ENCODE data around the gene GLYR1.
"Not testable (repeated sequence)": the region's sequence is repeated elsewhere in the genome, so short reads cannot be mapped to it uniquely, and the experiment has no call there.

The GLYR1 gene

GRCh38 chr16:4785758-4786433 lies 61.2 kb downstream of the GLYR1 start:
- Histone ChIP-seq H3K27ac (no peak overlapping the region), H3K9ac (no peak overlapping the region), H3K4me2 (no peak overlapping the region), H3K9me3 (replicated peaks in 1 of 11) (no peaks in the 10 kb centered on the region), H3K36me3 (no peaks in the 10 kb centered on the region), H4K20me1 (no peaks in the 10 kb centered on the region), H3K27me3 (no peaks in the 10 kb centered on the region), H3K4me3 (no peak overlapping the region), H3K4me1 (peaks cover 18 to 69% (median 57%) of the 10 kb centered on the region in 10 experiments)
- no peak for TF ChIP-seq Cebpa-rat (IDR thresholded peaks at IDR 0.05)

GRCh38 chr16:4784444-4784987 lies 62.6 kb downstream of the GLYR1 start:
- not testable (repeated sequence) for H3K4me3 ChIP-seq; H4K20me1 ChIP-seq; H3K27me3 ChIP-seq; H3K27ac ChIP-seq; H3K9me3 ChIP-seq (replicated peaks in 1 of 11); H3K9ac ChIP-seq; H3K36me3 ChIP-seq
- Histone ChIP-seq H3K4me2 (peak overlapping the region in 8 of 11 experiments; percentile 8 to 66 (median 44); a peak in 6 of 22 replicates), H3K4me1 (peaks cover 15 to 55% (median 44%) of the 10 kb centered on the region in 10 experiments)

GRCh38 chr16:4783951-4784336 lies 63.1 kb downstream of the GLYR1 start:
- Histone ChIP-seq H3K4me1 (peaks cover 15 to 50% (median 38%) of the 10 kb centered on the region in 10 experiments), H3K9ac (0 out of 22 replicates have a peak overlapping the region, but pooled peaks of 1 of the 11 experiments have one; percentile 19), H3K36me3 (no peaks in the 10 kb centered on the region), H4K20me1 (no peaks in the 10 kb centered on the region), H3K27ac (no peak overlapping the region; a peak in 1 of 22 replicates), H3K4me2 (peak overlapping the region in 9 of 11 experiments; percentile 8 to 66 (median 45); a peak in 15 of 22 replicates), H3K4me3 (no peak overlapping the region), H3K27me3 (no peaks in the 10 kb centered on the region), H3K9me3 (replicated peaks in 1 of 11) (no peaks in the 10 kb centered on the region)
- no peak for TF ChIP-seq Cebpa-rat (IDR thresholded peaks at IDR 0.05)

DNA sequence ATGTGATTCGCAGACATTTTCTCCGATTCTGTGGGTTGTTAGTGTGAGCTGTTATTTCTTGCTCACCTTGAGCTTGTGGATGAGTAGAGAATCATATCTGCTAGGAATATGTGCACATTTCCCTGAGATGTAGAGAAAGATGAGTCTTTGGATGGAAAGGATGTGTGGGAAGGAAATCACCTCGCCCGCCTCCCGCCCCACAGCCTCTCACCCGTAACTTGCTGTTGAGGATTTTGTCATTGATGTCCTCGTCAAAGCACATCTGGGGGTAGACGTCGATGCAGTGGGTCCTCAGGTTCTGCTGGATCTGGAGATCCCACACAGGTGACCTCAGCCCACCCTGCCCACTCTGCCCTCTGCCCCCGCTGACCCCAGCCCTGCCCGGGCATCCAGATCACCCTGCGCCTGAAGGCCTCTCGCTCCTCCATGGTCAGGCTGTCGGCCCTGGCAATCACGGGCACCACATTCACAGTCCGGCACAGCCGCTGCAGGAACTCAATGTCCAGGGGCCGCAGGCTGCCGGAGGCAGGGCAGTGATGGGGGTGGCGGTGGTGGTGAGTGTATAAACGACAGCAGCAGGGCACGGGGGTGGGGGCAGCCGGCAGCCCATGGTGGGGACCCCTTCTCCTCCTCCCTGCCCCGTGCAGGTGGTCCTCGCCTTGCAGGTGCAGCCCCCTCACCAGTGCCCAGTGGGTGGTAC lies 63.7 kb downstream of the GLYR1 start:
- Histone ChIP-seq H3K36me3 (no peaks in the 10 kb centered on the region), H3K27ac (peak overlapping the region in 3 of 11 experiments; percentile 14 to 61 (median 32); a peak in 4 of 22 replicates), H3K4me3 (no peak overlapping the region), H3K9ac (0 out of 22 replicates have a peak overlapping the region, but pooled peaks of 1 of the 11 experiments have one; percentile 19), H3K9me3 (replicated peaks in 1 of 11) (no peaks in the 10 kb centered on the region), H3K27me3 (no peaks in the 10 kb centered on the region), H4K20me1 (no peaks in the 10 kb centered on the region), H3K4me2 (peak overlapping the region in 10 of 11 experiments; percentile 8 to 66 (median 47); a peak in 18 of 22 replicates), H3K4me1 (peaks cover 15 to 44% (median 33%) of the 10 kb centered on the region in 10 experiments)
- no peak for TF ChIP-seq Cebpa-rat (IDR thresholded peaks at IDR 0.05)

- Histone ChIP-seq H3K27me3 (no peaks in the 10 kb centered on the region), H3K9ac (no peak overlapping the region), H3K27ac (no peak overlapping the region), H3K36me3 (no peaks in the 10 kb centered on the region), H3K9me3 (replicated peaks in 1 of 11) (peaks cover 0 to 2% (median 0%) of the 10 kb centered on the region in 11 experiments; a peak in 1 of 22 replicates), H4K20me1 (no peaks in the 10 kb centered on the region), H3K4me2 (no peak overlapping the region), H3K4me3 (no peak overlapping the region), H3K4me1 (peaks cover 15 to 33% (median 25%) of the 10 kb centered on the region in 10 experiments)
- TF ChIP-seq Cebpa-rat (IDR thresholded peaks at IDR 0.05): no peak
Observed at GRCh38 chr16:4780235-4780634, 66.9 kb downstream of the GLYR1 start.

DNA sequence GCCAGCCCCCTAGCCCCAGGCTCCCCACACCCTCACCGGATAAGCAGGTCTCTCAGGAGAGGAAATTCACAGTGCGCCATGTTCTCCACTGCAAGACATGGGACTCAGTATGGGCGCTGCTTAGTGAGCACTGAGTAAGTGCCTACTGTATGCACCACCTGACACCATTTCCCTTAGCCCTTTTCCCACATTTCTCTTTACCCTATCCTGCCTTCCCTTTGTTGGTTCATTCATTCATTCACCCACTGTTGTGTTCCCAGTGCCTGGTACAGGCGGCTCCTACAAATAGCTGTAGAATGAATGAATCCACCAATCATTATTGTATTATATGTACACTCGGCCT lies 69.1 kb downstream of the GLYR1 start:
- H3K36me3 ChIP-seq: no peaks in the 10 kb centered on the region
- H3K27me3 ChIP-seq: no peaks in the 10 kb centered on the region
- peaks cover 2 to 19% (median 13%) of the 10 kb centered on the region in 10 experiments; a peak in 18 of 20 replicates for H3K4me1 ChIP-seq
- H3K4me2 ChIP-seq: no peak overlapping the region
- no peak overlapping the region for H3K27ac ChIP-seq
- H3K9ac ChIP-seq: no peak overlapping the region
- H3K9me3 ChIP-seq (replicated peaks in 1 of 11): peaks cover 0 to 5% (median 0%) of the 10 kb centered on the region in 11 experiments; a peak in 1 of 22 replicates
- no peak for TF ChIP-seq Cebpa-rat (IDR thresholded peaks at IDR 0.05)
- H3K4me3 ChIP-seq: no peak overlapping the region
- no peaks in the 10 kb centered on the region for H4K20me1 ChIP-seq

- Histone ChIP-seq H3K27me3 (no peaks in the 10 kb centered on the region), H3K4me2 (no peak overlapping the region), H3K9me3 (replicated peaks in 1 of 11) (peaks cover 0 to 5% (median 0%) of the 10 kb centered on the region in 11 experiments; a peak in 1 of 22 replicates), H3K4me1 (peaks cover 0 to 14% (median 8%) of the 10 kb centered on the region in 10 experiments; a peak in 15 of 20 replicates), H3K27ac (no peak overlapping the region), H3K4me3 (no peak overlapping the region), H3K36me3 (no peaks in the 10 kb centered on the region), H3K9ac (no peak overlapping the region), H4K20me1 (no peaks in the 10 kb centered on the region)
- no peak for TF ChIP-seq Cebpa-rat (IDR thresholded peaks at IDR 0.05)
Observed at GRCh38 chr16:4777339-4778049, 69.6 kb downstream of the GLYR1 start.

GRCh38 chr16:4776141-4776705 lies 70.9 kb downstream of the GLYR1 start:
- no peak overlapping the region for H3K4me3 ChIP-seq
- H3K27me3 ChIP-seq: no peaks in the 10 kb centered on the region
- H3K27ac ChIP-seq: no peak overlapping the region
- no peaks in the 10 kb centered on the region for H3K36me3 ChIP-seq
- H3K9me3 ChIP-seq (replicated peaks in 1 of 11): peaks cover 0 to 5% (median 0%) of the 10 kb centered on the region in 11 experiments; a peak in 1 of 22 replicates
- no peak overlapping the region for H3K4me2 ChIP-seq
- TF ChIP-seq Cebpa-rat (IDR thresholded peaks at IDR 0.05): no peak
- H3K9ac ChIP-seq: no peak overlapping the region
- H4K20me1 ChIP-seq: no peaks in the 10 kb centered on the region
- peaks cover 0 to under 1% (median 0%) of the 10 kb centered on the region in 10 experiments; a peak in 1 of 20 replicates for H3K4me1 ChIP-seq
